ENCODE data around the gene GRHL1.
"Not testable (repeated sequence)": the region's sequence is repeated elsewhere in the genome, so short reads cannot be mapped to it uniquely, and the experiment has no call there.

GRHL1 gene

DNA sequence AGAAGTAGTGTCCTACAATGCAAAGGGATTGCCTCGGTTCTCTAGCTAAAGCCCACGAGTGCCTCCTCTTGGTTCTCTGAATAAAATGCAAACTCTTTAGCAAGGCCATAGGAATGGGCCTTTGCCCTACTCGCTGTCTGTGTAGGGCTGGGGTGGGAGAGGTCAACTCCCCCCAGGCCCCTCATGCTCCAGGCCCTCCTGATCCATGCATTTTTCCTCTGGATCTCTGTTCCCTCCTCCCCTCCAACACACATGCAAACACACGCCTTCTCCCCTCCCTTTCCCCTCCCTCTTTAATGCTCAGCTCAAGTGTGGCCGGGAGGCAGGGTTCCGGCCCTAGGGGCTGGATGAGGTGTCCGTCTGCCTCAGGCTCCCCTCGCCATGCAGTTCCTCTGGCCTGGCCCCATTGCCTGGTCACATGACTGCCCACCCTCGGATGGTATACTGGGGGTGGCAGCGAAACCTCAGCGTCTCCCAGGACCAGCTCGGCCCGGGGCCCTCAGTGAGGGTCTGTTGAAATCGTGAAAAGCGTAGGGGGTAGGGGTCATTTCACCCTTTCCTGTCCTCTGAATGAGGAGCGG lies 77.0 kb downstream of the GRHL1 start:
- DNase-seq: no peak

DNA sequence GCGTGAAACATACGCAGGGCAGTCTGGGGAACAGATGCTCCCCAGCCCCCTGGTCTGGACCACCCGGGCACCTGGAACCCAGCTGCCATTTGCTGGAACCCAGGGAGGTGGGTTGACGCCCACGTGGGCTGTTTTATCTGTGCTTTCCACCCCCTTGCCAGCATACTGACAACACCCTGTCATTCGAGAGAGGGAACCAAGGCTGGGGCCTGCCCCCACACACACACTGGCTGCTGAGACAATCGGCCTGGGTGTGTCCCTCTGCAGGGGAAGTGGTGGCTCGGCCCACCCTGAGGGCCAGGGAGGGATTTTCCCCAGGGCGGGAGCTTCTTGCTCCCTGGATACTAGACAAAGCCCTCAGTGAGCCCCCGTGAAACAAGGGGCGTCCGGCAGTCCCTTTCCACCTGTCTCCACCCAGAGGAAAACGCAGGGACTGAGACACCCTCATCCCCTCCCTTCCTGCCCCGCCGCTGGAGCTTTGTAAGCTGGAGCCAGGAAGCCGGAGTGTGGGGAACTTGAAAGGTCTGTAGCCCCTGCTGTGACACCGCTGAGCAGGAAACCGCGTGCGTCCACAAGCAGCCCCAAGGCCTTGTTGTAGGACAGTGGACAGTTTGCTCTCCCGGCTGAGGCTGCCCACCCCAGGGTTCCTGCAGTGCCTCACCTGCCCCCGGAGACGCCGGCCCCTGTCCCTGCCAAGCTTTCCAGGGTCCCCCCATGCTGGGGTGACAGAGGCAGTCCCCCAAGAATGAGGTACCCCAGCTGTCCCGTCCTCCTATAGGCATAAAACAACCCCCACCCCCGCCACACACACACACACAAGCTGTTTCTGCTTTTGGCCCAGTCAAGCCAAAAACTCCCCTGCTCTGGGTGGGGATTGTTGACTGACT lies 77.7 kb downstream of the GRHL1 start:
- DNase-seq: no peak

DNA sequence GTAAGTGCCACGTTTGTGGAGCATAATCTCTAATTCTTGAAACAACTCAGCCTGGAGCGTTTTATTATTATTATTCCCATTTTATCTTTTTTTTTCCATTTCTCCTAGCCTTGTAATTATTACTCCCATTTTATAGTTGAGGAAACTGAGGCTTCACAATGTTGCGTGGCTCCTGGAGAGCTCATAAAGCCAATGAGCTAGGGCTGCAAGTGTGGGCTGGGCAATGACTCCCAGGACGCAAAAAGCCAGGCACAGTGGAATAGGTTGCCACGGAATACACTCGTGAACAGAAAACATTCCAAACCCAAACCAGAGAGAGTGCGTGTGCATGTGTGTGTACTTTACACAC lies 78.4 kb downstream of the GRHL1 start:
- DNase-seq: no peak

DNA sequence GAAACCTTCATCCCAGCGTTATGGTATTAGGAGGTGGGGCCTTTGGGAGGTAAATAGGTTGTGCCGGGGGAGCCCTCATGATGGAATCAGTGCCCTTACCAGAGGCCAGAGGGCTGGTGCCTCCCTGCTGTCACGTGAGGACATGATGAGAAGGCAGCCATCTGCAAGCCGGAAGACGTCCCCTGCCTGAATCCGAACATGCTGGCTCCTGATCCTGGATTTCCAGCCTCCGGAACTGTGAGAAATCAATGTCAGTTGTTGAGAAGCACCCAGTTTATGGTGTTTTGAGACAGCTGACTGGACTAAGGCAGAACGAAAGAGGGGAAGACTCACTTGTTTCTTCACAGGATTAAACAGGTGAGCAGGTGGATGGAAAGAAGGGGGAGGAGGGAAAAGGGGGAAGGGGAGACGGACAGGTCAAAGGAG lies 78.8 kb downstream of the GRHL1 start:
- no peak for DNase-seq

DNA sequence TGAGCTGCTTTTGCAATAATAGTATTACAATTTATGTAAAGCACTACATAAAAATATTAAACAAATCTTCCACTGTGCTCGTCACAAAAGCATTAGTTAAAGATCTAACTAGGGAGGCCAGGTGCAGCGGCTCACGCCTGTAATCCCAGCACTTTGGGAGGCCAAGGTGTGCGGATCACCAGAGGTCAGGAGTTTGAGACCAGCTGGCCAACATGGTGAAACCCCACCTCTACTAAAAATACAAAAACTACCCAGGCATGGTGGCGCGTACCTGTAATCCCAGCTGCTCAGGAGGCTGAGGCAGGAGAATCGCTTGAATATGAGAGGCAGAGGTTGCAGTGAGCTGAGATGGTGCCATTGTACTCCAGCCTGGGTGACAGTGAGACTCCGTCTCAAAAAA lies 79.3 kb downstream of the GRHL1 start:
- DNase-seq: not testable (repeated sequence)

DNA sequence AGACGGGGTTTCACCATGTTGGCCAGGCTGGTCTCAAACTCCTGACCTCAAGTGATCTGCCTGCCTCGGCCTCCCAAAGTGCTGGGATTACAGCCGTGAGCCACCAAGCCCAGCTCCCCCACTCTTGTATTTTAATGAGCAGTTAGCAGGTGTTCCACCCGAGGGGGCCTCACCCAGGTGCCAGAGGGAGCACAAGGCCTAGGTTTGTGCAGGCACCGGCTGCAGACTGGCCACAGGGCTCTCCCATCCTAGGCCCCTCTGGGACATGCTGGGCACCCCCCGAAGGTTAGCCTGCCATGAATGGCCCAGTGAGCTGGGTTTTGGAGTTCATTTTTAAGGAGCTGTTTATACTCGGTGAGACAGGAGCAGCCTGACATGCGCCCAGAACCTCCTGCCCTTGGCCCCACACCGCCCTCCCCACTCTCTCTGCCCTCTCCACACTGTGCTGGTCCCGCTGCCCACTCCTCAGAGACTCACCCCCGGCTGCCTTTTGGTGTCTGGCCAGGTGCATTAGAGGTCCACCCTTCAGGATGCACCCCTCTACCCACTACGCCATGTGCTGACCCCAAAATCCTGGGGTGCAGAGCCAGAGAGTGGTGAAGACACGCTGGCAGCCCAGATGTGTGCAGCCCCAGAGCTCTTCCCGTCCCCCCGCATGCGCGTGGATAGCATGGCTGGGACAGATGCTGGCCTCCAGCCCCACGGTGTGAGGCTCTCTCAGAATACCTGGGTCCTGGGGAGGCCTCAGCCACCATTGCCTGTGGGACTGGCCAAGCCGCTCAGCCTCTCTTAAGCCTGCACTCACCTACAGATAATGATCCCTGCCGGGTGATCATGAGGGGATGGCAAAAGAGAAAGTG lies 80.6 kb downstream of the GRHL1 start:
- peak; percentile 14 for DNase-seq

DNA sequence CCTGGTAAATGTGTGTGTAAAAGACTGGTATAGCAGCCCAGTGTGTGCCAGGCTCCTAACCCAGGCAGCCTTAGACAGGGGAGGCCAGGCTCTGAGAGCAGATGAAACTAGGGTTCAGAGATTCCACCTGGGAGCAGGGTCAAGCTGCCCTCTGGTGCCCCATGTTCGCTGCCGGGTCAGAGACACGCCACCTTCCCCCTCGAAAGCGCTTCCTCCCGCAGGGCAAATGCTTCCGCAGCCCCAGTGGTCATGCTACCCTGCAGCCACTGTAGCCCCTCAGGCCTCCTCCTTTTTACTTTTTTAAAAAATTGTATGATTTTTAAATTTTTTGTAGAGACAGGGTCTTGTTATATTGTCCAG lies 81.2 kb downstream of the GRHL1 start:
- no peak for DNase-seq

DNA sequence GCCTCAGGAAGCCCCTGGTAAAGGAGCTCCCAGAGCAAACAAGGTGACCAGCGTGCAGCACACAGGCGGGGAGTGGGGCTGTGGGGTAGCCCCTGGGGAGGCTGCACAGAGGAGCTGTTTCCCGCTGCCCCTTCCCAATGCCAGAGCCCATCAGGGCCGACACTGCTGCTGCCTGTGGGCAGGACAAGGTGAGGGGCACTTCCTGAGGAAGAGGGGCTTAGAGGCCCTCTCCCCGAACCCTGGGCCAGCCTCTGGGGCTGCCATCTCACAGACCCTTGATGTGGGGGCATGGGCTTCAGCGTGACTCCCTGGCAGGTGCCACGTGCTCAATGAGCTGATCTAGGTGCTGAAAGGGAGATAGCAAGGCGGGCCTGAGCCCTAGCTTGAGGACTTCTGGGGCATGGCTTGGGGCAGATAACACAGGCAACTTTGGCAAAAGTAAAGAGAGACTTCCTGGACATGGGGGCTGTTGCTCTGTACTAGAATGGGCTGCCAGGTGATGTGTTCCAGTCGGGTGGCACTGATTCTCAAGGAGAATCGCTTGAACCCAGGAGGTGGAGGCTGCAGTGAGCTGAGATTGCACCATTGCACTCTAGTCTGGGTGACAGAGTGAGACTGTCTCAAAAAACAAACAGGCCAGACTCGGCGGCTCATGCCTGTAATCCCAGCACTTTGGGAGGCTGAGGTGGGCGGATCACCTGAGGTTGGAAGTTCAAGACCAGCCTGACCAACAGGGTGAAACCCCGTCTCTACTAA lies 81.9 kb downstream of the GRHL1 start:
- DNase-seq: peak; percentile 9

DNA sequence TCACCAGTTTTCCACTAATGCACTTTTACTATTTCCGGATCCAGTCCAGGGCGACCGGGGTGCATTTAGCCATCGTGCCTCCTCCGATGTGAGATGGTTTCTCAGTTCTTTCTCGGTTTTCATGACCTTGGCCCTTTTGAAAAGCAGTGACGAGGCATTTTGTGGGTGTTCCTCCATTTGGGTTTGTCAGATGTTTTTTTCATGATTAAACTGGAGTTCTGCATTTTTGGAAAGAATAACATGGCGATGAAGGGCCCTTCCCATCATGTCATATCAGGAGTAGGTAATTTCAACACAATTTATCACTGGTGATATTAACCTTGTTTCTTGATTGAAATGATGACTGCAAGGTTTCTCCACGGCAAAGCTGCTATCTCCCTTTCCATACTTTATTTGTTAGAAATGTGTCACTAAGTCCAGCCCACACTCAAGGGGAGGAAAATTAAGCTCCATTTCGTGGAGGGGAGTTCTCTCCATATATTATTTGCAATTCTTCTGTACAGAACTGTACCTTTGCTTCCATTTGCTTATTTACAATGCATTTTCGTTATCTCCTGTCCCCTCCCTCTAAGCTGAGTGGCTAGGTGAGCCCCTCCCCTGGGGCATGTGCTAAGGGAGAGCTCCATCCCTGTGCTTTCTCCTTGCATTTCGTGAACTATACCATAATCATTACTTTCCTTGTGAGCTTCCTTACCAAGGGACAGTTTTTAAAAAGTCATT lies 83.0 kb downstream of the GRHL1 start:
- peak; percentile 22 for DNase-seq

DNA sequence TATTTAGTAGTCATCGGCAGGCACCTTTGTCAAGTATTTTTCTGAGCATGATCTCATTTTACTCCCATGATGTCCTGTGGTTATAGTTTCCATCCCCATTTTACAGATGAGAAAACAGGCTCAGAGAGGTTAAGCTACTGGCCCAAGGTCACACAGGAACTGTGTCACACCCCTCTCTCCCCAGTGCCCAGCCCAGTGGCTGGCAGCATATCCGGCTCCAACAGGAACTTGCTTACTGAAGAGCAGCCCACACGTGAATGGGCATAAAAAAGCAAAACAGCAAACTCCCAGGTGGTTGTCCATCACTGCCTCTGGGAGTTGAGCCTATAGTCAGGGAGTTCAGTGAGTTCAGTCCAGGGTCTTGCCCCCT lies 83.5 kb downstream of the GRHL1 start:
- DNase-seq: peak; percentile 16

DNA sequence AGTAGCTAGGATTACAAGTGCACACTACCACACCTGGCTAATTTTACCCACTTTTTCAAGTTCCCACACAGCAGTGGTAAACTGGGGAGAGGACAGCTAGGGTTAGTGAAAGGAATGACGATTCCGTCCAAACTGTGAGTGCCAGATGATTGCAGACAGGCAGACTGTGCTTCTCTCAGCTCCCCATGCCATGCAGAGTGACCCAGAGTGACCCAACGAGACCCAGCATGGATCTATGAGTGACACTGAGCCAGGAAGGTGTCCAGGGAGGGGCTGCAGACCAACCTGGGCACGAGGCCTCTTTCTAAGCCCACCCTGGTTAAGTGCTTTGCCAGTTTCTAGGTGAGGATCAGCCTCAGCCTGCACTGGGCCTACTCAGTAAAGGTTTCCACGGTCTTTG lies 84.1 kb downstream of the GRHL1 start:
- DNase-seq: no peak

DNA sequence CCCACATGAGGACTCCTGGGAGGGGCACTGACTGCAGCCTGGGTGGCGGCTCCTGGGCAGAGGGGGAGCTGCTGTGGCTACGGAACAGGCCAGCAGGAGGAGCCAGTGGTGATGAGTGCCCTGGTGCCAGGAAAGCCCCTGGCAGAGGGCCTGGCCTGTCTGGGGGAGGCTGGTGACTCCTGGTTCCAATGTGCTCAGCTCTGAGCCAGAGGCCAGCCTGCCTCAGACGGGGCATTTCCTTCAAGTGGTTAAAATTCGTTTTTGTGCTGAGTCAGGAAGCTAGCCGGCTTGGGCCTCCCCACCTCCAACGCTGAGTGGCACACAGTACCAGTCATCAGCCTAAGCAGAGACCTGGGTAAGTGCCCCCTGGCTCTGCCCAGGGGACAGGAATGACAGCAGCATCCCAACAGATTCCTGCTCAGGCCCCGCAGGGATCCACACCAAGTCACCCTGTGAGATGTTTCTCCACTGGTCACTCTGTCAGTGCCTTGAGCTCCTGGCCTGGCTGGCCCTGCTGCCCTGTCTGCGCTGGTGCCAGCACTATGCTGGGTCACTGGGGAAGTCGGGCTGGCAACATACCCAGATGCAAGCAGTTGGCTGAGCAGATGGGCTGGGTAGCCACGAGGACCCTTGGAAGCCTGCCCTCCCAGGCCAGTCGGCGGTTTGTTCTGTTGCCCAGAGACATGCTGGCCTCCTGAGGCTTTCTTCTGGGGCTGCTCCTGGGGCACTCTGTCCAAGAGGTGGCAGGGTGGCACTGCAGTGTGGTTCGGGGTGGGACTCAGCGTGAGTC lies 84.8 kb downstream of the GRHL1 start:
- peak; percentile 71 for DNase-seq

DNA sequence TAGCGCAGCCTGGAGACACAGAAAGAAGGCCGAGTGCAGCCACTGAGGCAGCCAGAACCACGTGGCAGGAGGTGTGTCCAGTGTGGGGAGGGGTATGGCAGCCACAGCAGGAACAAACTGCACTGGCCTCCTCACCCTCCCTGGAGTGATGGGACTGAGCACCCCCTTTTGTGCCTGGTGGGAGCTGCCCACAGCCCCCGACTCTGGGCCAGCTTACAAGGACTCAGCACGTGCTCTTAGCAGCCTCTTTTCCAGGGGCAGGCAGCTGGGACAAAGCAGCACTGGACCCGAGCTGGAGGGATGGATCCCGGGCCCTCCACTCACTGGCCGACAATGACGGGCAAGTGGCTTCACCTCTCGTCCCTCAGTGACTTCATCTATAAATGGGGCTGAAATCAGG lies 86.6 kb downstream of the GRHL1 start:
- DNase-seq: no peak

DNA sequence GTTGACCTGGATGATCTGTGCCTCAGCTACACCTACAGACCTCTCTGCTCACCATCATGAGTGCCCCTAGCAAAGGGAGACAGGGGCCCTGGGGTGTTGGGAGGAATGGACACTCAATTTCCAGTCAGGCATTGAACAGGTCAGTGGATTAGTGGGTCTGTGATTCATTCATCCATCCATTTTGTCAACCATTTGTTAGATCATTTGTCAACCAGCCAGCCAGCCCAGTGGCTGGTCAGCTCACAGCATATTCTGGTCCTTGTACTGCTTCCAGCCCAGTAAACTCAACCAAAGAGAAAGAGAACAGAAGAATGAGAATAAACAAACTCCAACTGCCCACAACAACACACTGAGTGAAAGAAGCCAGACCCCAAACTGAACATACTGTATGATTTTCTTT lies 87.2 kb downstream of the GRHL1 start:
- DNase-seq: no peak

DNA sequence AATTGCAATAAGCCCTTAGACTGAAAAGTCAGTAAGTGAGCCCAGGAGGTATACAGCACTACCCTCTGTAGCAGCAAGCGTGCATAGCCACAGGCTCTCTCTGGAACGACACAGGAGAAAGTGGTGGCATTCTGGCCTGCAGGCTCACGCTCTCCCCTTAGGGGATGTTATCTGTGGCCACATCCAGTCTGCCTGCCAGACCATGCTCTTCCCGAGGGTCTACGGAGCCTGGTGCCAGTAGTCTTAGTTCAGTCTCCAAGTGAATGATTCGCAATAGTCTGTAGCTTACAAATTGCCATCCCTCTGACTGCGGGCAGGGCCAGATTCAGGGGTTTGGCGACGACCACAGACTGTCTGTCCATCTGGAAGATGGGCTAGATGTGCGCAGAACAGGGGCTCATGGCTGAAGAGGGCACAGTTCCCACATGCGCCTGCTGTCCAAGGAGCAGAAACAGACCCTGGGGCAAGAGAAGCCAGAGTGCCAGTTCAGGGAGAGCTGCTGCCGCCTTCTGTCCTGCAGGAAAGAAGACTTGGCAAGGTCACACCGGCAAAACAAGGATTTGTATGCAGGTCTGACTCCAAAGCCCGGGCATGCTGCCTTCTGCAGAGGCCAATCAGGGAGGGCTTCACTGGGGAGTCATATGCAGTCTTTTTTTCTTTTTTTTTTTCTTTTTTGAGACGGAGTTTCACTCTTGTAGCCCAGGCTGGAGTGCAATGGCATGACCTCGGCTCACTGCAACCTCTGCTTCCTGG lies 88.3 kb downstream of the GRHL1 start:
- peak; percentile 14 for DNase-seq

DNA sequence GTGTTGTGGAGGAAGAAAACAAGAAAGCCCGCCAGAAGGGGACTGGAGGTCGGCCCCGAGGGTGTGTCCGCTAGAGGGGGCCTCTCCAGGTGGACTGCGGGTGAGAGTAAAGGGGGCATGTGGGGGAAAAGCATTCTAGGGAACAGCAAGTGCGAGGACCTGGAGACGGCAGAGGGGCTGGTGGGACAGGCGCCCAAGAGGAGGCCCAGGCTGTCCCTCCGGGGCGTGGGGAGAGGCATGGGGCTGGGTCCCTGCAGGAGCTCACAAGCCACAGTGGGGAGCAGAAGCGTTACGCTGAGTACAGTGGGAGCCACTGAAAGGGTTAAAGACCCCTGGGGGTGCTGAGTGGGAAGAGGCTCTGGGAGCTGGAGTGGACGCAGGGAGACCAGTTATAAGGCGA lies 90.2 kb downstream of the GRHL1 start:
- no peak for DNase-seq

DNA sequence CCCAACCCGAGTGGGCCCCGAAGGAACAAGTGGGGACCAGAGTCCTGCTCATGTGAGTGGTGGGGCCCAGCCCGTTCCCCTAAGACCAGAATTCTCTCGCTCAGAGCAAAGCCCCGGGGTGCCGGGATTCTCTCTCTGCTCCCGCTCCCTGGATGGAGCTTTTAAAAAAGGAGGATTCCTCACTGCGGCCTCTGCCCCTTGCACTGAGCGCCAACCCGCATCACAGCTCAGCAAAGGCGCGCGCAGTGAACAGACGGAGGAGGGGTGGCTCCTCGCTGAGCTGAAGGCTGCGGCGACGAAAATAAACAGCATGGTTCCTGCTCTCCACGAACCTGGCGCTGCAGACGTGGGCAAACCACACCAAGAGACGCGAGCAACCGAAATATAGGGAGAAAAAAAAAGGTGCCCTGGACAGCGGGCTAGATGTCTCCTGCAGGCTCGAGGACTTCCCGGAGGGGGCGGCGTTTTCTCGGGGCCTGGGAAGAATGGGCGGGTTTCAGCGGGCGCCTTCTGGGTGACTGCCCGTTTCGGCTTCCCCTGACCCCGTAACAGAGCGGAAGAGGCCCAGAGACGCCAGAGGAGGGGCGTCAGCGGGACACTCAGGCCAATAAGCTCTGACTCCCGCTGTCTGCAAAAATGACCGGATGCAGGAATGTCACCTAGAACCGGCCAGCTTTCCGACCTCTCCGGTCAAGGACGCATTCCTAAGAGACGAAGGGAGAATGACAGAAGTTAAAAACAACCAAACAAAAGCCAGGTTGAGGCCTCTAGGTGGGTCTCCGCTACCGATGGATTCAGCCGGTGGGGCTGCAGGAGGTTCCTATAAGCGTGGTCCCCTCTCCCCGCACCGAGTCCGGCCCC lies 91.0 kb downstream of the GRHL1 start:
- DNase-seq: peak; percentile 87

DNA sequence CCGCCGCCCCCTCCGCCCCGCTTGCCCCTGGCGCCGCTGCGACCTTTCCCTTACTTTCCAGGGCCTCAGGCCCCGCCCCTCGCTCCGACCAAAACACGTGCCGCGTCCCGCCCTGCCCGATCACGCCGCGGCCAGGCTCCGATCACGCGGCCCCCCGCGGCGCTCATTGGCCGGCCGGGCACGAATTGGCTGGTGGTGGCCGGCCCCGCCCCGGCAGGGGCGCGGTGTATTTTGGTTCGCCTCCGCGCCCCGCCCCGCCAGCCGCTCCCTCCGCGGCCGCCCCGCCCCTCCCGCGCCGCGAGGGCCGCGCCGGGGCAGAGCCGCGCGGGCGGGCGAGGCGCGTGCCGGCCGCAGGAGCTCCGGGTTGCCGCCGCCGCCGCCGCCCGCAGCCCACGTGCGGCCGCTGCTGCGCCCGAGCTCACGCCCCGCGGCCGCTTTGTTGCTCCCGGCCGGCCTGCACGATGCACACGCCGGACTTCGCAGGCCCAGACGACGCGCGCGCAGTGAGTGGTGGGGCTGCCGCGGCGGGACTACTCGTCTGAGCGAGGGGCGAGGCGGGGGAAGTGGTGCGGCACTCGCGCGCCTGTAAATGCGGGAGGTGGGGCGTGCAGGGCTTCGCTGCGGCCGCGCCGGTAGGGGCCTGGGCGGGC lies 91.9 kb downstream of the GRHL1 start, which contains the start of gene KLF11:
Gene KLF11 (plus strand): TSS at position 295 of the 650 bp plus-strand sequence. CDS start 167 bp downstream, at position 462.
- peak; percentile 95 for DNase-seq

Measured in left hindlimb (tissue), 1 donor.